Sigmoid colon (tissue), 7 donors: Measurements from ENCODE around the gene GPC3. TPM values are rescaled to one million over a fixed set of nuclear protein-coding genes. Genes with fewer than 3 reads are reported as not detected.

Source experiments
- DNase-seq: peaks from one replicate; pipeline ENCODE4 v3.0.0-alpha.2; 2019
- H3K27ac ChIP-seq, 4 donors: fragments of 200-600 bp; sonication (generic); one replicate each; pipeline ENCODE4 v1.5.1; 2016 to 2019; ENCODE audit warnings: mild to moderate bottlenecking in 1 of 4
- H3K27me3 ChIP-seq, 3 donors: fragments of 200-600 bp; sonication (generic); one replicate each; pipeline ENCODE4 v1.5.1; 2019; ENCODE audit warnings: mild to moderate bottlenecking in 1 of 3
- H3K36me3 ChIP-seq, 4 donors: fragments of 200-600 bp; sonication (generic); one replicate each; pipeline ENCODE4 v1.5.1; 2016 to 2019
- H3K4me1 ChIP-seq, 4 donors: fragments of 200-600 bp; sonication (generic); one replicate each; pipeline ENCODE4 v1.5.1; 2017 to 2019
- H3K4me3 ChIP-seq, 4 donors: fragments of 200-600 bp; sonication (generic); one replicate each; pipeline ENCODE4 v1.5.1; 2017 to 2019; ENCODE audit warnings: mild to moderate bottlenecking in 2 of 4, moderate library complexity in 1 of 4
- H3K9me3 ChIP-seq, 4 donors: fragments of 200-600 bp in 3 of 4; sonication (generic) in 3 of 4; one replicate each; pipeline versions ENCODE4 v1.5.1 to v1.6.1; 2013 to 2019
- EP300 ChIP-seq, 4 donors: sonication (generic); formaldehyde crosslinking; IDR thresholded peaks; one replicate each; pipeline ENCODE4 v1.6.1; 2017; ENCODE audit warnings: antibody characterized with exemption in 4 of 4
- POLR2A ChIP-seq, 2 donors: fragments of 450-650 bp; IDR thresholded peaks; one replicate each; pipeline ENCODE4 v1.6.1; 2016; ENCODE audit warnings: antibody characterized with exemption in 2 of 2, mild to moderate bottlenecking in 2 of 2, moderate library complexity in 2 of 2
- POLR2AphosphoS5 ChIP-seq, 4 donors: sonication (generic); formaldehyde crosslinking; IDR thresholded peaks; one replicate each; pipeline ENCODE4 v1.6.1; 2017; ENCODE audit warnings: antibody characterized with exemption in 4 of 4
- whole genome bisulfite sequencing, 2 donors: extraction: QIAGEN DNeasy Blood & Tissue Kit; methylation state at CpG; one replicate each; pipeline ENCODE4 v1.1.7; 2013; 5-methylcytosine and 5-hydroxymethylcytosine counted together
- intact Hi-C: fragments of 100-400 bp; cut with DNase I; formaldehyde crosslinking; loops from one replicate; pipeline ENCODE4 v1.15.1; 2023
- polyA plus RNA-seq, 3 donors: library from polyadenylated mRNA; stranded (reverse); fragments of 200-250 nt; gene quantifications; one replicate each; pipeline ENCODE4 v1.2.3, GENCODE V29; 2013
- total RNA-seq, 4 donors: library from RNA; depleted of rRNA; stranded (reverse); fragments of >200 nt; gene quantifications; one replicate each; pipeline ENCODE4 v1.1.0, GENCODE V29; 2016
- TF ChIP-seq, protein P1 (sequence below), 4 experiments: fragments of 450-650 bp in 3 of 4; fragments of 200-600 bp in 1 of 4; IDR thresholded peaks; one replicate each; pipeline ENCODE4 v1.5.1; 2016 to 2019; ENCODE audit warnings: antibody characterized with exemption in 4 of 4, mild to moderate bottlenecking in 3 of 4, moderate library complexity in 2 of 4
- donor health status: healthy with polysubstance abuse.
- donor health status: Bipolar disorder and iron deficiency.
- donor health status: healthy.

Gene GPC3
- total and polyA plus RNA-seq, 7 donors: 0.46 to 31.4 (median 2.7) TPM

DNA sequence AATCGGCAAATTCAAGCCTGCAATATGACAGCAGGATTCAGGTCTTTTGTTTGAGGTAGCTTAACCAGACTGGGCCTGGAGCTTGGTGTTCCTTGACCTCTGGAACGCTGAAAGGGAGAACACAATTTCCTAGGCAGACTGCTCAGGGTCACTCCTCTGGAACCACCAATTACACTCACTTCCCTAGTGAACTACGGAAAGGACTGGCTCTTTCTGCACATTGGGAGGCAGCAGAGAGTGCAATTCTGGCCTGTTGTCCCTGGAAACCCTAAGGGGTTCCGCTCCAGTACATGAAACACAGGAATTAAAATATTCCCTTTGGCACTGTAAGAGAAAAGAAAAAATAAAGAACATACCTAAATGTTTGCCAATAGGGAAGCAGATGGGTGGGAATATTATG lies 58.6 kb downstream of the GPC3 start:
- intact Hi-C loops: no loop called here
- 75 to 80% methylated on average over 4 of the region's 4 CpGs for WGBS, 2 donors
- DNase-seq: no peak
- Histone ChIP-seq H3K4me1 (no peaks in the 10 kb centered on the region), H3K36me3 (no peaks in the 10 kb centered on the region), H3K4me3 (no peak overlapping the region), H3K27me3 (no peaks in the 10 kb centered on the region), H3K9me3 (no peaks in the 10 kb centered on the region), H3K27ac (no peak overlapping the region)
- TF ChIP-seq, protein P1, sequence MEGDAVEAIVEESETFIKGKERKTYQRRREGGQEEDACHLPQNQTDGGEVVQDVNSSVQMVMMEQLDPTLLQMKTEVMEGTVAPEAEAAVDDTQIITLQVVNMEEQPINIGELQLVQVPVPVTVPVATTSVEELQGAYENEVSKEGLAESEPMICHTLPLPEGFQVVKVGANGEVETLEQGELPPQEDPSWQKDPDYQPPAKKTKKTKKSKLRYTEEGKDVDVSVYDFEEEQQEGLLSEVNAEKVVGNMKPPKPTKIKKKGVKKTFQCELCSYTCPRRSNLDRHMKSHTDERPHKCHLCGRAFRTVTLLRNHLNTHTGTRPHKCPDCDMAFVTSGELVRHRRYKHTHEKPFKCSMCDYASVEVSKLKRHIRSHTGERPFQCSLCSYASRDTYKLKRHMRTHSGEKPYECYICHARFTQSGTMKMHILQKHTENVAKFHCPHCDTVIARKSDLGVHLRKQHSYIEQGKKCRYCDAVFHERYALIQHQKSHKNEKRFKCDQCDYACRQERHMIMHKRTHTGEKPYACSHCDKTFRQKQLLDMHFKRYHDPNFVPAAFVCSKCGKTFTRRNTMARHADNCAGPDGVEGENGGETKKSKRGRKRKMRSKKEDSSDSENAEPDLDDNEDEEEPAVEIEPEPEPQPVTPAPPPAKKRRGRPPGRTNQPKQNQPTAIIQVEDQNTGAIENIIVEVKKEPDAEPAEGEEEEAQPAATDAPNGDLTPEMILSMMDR (IDR thresholded peaks at IDR 0.05): no peak
- TF ChIP-seq POLR2A (IDR thresholded peaks at IDR 0.05): no peak
- TF ChIP-seq POLR2AphosphoS5 (IDR thresholded peaks at IDR 0.05): no peak
- no peak for TF ChIP-seq EP300 (IDR thresholded peaks at IDR 0.05)

DNA sequence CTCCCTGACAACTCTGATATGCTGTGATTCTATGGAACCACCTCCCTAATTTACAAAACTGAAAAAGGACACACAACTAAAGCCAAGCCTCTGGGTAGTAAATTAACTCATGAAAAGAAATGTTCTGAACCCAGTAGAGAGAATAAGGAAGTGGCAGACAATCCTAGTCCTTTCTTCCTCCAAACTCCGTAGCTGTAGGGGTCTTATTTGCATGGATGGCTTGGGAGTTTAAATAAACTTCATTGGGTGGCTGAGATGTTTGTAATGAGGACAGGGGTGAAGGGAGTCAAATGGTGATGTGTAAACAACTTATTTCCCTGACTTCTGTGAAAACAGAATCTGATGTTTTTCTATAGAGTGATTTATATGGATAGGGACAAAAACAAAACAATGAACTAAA lies 59.3 kb downstream of the GPC3 start:
- no peaks in the 10 kb centered on the region for H3K4me1 ChIP-seq
- no peaks in the 10 kb centered on the region for H3K9me3 ChIP-seq
- TF ChIP-seq, protein P1 (IDR thresholded peaks at IDR 0.05): no peak
- no peak for TF ChIP-seq POLR2AphosphoS5 (IDR thresholded peaks at IDR 0.05)
- TF ChIP-seq POLR2A (IDR thresholded peaks at IDR 0.05): no peak
- no peak for TF ChIP-seq EP300 (IDR thresholded peaks at IDR 0.05)
- no peak for DNase-seq
- no peak overlapping the region for H3K27ac ChIP-seq
- intact Hi-C loops: no loop called here
- WGBS, 2 donors: 69 to 89% methylated on average over 1 of the region's 1 CpG
- no peaks in the 10 kb centered on the region for H3K36me3 ChIP-seq
- no peaks in the 10 kb centered on the region for H3K27me3 ChIP-seq
- H3K4me3 ChIP-seq: no peak overlapping the region

DNA sequence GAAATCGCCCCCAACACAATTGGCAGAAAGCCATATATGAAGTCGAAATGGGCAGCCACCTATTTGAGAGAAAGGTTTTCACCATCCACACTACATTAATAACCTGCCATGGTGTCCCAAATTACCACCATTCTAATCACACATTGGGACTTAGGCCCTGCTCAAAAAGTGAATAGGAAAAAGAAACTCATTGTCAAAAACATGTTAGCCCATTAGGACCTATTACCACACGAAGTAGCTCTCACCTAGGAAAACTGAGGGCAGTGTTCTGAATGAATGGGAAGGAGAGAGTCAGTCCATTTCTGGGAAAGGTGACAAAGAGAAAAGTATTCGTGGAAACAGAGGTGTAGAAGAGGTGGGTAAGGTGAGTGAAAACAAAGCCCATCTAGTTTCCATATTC lies 60.8 kb downstream of the GPC3 start:
- H3K27me3 ChIP-seq: no peaks in the 10 kb centered on the region
- H3K9me3 ChIP-seq: no peaks in the 10 kb centered on the region
- DNase-seq: no peak
- 84 to 89% methylated on average over 4 of the region's 4 CpGs for WGBS, 2 donors
- H3K36me3 ChIP-seq: no peaks in the 10 kb centered on the region
- intact Hi-C loops: no loop called here
- TF ChIP-seq EP300 (IDR thresholded peaks at IDR 0.05) (no peak), POLR2AphosphoS5 (IDR thresholded peaks at IDR 0.05) (no peak), POLR2A (IDR thresholded peaks at IDR 0.05) (no peak)
- no peaks in the 10 kb centered on the region for H3K4me1 ChIP-seq
- no peak overlapping the region for H3K27ac ChIP-seq
- H3K4me3 ChIP-seq: no peak overlapping the region

DNA sequence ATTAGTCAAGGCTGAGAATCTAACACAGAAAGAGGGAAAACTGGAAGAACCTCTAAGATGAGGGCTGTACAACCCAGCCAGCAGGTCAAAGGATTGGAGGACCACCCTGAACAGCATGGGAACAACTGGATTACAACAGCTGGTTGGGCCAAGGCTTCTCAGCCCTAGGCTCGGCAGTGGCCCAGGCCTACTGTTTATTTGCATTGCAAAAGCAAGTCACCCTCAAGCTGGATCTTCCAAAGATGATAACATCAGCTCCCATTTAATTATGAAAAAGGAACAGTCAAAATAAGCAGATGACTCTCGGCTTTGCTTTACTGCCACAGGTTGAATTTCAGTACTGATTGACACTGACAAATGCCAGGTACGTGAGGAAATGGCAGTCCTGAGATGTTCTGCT lies 61.8 kb downstream of the GPC3 start:
- H3K4me3 ChIP-seq: no peak overlapping the region
- 85 to 87% methylated on average over 3 of the region's 3 CpGs for WGBS, 2 donors
- no peaks in the 10 kb centered on the region for H3K36me3 ChIP-seq
- intact Hi-C loops: no loop called here
- no peaks in the 10 kb centered on the region for H3K4me1 ChIP-seq
- no peak for DNase-seq
- H3K27me3 ChIP-seq: no peaks in the 10 kb centered on the region
- no peaks in the 10 kb centered on the region for H3K9me3 ChIP-seq
- TF ChIP-seq, protein P1 (IDR thresholded peaks at IDR 0.05): no peak
- TF ChIP-seq POLR2A (IDR thresholded peaks at IDR 0.05) (no peak), EP300 (IDR thresholded peaks at IDR 0.05) (no peak), POLR2AphosphoS5 (IDR thresholded peaks at IDR 0.05) (no peak)
- H3K27ac ChIP-seq: no peak overlapping the region

DNA sequence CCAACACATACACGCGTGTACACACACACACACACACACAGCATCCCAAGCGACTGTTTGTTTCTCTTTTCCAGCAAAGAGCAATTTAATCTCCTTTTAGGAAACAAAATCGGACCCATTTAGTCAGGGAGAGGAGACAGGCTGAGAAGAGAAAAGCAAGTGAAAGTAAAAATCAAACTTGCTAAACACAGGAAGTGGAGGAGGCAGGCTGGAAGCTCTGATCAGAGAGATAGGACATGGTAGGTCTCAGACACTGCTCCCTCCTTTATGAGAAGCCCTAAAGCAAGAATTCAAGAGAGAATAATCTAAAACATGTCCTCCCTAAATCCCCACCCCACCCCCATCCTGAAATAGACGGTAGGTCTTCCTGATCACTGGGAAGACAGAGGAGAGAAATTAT lies 62.3 kb downstream of the GPC3 start:
- no peak for TF ChIP-seq POLR2AphosphoS5 (IDR thresholded peaks at IDR 0.05)
- TF ChIP-seq POLR2A (IDR thresholded peaks at IDR 0.05): no peak
- TF ChIP-seq, protein P1 (IDR thresholded peaks at IDR 0.05): no peak
- no peak for TF ChIP-seq EP300 (IDR thresholded peaks at IDR 0.05)
- WGBS, 2 donors: 50 to 75% methylated on average over 5 of the region's 5 CpGs
- no peaks in the 10 kb centered on the region for H3K9me3 ChIP-seq
- intact Hi-C loops: no loop called here
- H3K27ac ChIP-seq: no peak overlapping the region
- H3K36me3 ChIP-seq: no peaks in the 10 kb centered on the region
- H3K27me3 ChIP-seq: no peaks in the 10 kb centered on the region
- no peak for DNase-seq
- H3K4me1 ChIP-seq: no peaks in the 10 kb centered on the region
- H3K4me3 ChIP-seq: no peak overlapping the region
